Ishikawa (cell line): ENCODE results near the gene PRICKLE2.

ENCODE experiments used
- CEBPB ChIP-seq: IDR thresholded peaks from 2 replicates; pipeline ENCODE4 v1.6.1; 2012
- CREB1 ChIP-seq: IDR thresholded peaks from 2 replicates; pipeline ENCODE4 v1.6.1; 2012; ENCODE audit warnings: low read depth
- EGR1 ChIP-seq: IDR thresholded peaks from 2 replicates; pipeline ENCODE4 v1.6.1; 2012
- EP300 ChIP-seq: IDR thresholded peaks from 2 replicates; pipeline ENCODE4 v1.6.1; 2012; ENCODE audit warnings: borderline replicate concordance
- FOXM1 ChIP-seq: IDR thresholded peaks from 2 replicates; pipeline ENCODE4 v1.6.1; 2012; ENCODE audit warnings: low read depth, borderline replicate concordance
- NFIC ChIP-seq: IDR thresholded peaks from 2 replicates; pipeline ENCODE4 v1.6.1; 2012
- RAD21 ChIP-seq: IDR thresholded peaks from 2 replicates; pipeline ENCODE4 v1.6.1; 2012; ENCODE audit warnings: low read depth
- TAF1 ChIP-seq: IDR thresholded peaks from 2 replicates; pipeline ENCODE4 v1.6.1; 2012; ENCODE audit warnings: low read depth, mild to moderate bottlenecking
- TCF12 ChIP-seq: IDR thresholded peaks from 2 replicates; pipeline ENCODE4 v1.6.1; 2012; ENCODE audit warnings: low read depth
- TEAD4 ChIP-seq: IDR thresholded peaks from 2 replicates; pipeline ENCODE4 v1.6.1; 2012
- YY1 ChIP-seq: IDR thresholded peaks from 2 replicates; pipeline ENCODE4 v1.6.1; 2012; ENCODE audit warnings: low read depth
- ZBTB7A ChIP-seq: IDR thresholded peaks from 2 replicates; pipeline ENCODE4 v1.6.1; 2012; ENCODE audit warnings: low read depth
- TF ChIP-seq, protein P1 (sequence below): IDR thresholded peaks from 2 replicates; pipeline ENCODE4 v1.6.1; 2012; ENCODE audit warnings: low read depth, mild to moderate bottlenecking
- TF ChIP-seq, protein P2 (sequence below): IDR thresholded peaks from 2 replicates; pipeline ENCODE4 v1.6.1; 2012
- TF ChIP-seq, protein P3 (sequence below): IDR thresholded peaks from 2 replicates; pipeline ENCODE4 v1.6.1; 2012

Gene PRICKLE2

DNA sequence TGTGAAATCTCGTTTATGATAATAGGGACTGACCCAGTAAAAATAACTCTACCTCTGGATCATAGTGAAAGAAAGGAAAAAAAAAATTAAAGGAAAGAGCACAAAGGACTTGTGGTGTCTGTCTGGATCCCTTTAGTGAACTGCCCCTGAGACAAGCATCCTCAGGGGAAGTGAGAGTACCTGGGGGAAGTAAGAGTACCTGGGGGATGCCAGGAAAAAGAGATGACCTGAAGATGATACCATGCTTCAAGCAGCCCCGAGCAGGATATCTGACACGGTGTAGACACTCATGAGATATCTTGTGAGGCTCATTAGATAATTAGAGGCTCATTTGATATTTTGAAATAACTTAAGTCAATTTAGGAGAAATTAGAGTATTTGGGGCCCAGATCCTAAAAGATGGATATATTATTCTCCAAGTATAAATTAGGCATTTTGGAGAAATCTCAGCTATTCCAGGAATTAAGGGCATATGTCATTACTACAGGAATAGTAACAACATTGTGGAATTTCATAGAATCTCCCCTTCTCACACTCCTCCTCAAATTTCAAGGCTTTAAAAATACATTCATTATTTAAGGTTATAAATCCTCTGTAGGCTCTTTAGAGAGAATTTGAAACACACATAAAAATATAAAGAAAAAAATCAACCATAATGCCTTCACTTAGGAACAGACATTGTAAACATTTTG is 165.6 kb downstream of the PRICKLE2 start:
- TF ChIP-seq TAF1, result no peak

DNA sequence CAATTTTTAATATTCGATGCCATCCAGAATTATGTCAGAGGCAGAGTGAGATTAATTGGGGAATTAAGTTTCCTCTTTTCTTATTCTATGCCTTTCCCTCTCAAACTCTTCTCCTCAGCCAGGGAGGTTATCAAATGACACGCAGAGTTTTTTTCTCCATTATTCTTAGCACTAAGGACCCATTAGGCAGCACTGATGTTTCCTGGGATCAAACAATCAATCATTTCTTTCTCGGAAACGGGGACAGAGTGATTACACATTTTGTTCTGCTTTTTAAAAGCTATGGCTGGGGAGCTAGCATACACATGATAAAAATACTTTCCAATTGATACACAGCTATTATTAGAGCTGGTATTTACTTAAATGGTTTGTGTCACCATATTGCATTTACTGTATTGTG is 166.7 kb downstream of the PRICKLE2 start:
- TF ChIP-seq ZBTB7A (no peak), TAF1 (no peak)
- TF ChIP-seq, protein P1, sequence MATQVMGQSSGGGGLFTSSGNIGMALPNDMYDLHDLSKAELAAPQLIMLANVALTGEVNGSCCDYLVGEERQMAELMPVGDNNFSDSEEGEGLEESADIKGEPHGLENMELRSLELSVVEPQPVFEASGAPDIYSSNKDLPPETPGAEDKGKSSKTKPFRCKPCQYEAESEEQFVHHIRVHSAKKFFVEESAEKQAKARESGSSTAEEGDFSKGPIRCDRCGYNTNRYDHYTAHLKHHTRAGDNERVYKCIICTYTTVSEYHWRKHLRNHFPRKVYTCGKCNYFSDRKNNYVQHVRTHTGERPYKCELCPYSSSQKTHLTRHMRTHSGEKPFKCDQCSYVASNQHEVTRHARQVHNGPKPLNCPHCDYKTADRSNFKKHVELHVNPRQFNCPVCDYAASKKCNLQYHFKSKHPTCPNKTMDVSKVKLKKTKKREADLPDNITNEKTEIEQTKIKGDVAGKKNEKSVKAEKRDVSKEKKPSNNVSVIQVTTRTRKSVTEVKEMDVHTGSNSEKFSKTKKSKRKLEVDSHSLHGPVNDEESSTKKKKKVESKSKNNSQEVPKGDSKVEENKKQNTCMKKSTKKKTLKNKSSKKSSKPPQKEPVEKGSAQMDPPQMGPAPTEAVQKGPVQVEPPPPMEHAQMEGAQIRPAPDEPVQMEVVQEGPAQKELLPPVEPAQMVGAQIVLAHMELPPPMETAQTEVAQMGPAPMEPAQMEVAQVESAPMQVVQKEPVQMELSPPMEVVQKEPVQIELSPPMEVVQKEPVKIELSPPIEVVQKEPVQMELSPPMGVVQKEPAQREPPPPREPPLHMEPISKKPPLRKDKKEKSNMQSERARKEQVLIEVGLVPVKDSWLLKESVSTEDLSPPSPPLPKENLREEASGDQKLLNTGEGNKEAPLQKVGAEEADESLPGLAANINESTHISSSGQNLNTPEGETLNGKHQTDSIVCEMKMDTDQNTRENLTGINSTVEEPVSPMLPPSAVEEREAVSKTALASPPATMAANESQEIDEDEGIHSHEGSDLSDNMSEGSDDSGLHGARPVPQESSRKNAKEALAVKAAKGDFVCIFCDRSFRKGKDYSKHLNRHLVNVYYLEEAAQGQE, result no peak

DNA sequence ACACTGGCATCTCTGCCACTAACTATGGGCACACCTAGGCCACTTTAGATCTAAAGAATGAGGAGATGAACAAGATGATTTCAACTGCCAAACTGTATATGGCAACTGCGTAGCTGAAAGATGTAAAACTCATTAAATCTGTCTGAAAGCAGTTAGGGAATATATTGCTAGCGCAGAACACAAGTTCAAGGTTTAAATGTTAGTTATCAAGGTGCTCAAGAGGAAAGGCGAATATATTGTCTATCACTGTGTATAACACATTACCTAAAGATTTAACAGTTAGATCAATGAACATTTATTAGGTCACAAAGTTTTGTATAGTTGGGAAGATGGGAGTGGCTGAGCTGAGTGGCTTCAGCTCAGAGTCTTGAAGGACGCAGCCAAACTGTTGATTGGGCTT is 168.0 kb downstream of the PRICKLE2 start:
- no peak for TF ChIP-seq EP300
- TF ChIP-seq TCF12, result no peak
- no peak for TF ChIP-seq TEAD4

DNA sequence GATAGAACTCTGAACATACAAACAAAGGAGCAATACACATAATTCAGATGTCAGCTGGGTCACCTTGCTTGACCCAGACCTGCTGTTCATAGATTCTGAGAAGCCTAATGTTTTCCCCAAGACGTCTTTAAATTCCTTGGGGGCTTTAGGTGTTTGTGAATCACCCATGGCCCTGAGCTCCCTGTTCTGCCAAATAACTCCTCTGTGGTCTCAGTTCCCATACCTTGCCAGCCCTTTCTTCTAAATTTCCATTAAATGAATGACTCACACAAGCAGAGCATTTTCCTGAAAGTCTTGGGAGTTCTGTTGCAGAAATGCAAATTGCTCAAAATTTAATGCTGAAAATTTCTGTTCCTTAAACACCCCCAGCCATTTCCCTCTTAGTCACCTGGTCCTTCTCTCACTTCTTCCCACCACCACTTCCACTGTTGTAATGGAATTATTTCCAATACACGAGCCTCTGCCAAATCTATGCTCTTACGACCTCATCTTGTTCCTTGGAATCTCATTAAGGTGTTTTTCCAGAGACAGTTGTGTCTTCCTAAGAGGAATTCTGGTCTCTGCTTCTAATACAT is 168.6 kb downstream of the PRICKLE2 start:
- TF ChIP-seq FOXM1 (no peak), TCF12 (no peak), RAD21 (no peak), CREB1 (no peak), YY1 (no peak), ZBTB7A (no peak), TEAD4 (no peak), CEBPB (no peak), EGR1 (no peak), EP300 (no peak), TAF1 (no peak), NFIC (no peak)
- TF ChIP-seq, protein P1, result no peak
- TF ChIP-seq, protein P2, sequence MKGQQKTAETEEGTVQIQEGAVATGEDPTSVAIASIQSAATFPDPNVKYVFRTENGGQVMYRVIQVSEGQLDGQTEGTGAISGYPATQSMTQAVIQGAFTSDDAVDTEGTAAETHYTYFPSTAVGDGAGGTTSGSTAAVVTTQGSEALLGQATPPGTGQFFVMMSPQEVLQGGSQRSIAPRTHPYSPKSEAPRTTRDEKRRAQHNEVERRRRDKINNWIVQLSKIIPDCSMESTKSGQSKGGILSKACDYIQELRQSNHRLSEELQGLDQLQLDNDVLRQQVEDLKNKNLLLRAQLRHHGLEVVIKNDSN, result no peak
- TF ChIP-seq, protein P3, sequence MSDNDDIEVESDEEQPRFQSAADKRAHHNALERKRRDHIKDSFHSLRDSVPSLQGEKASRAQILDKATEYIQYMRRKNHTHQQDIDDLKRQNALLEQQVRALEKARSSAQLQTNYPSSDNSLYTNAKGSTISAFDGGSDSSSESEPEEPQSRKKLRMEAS, result no peak

DNA sequence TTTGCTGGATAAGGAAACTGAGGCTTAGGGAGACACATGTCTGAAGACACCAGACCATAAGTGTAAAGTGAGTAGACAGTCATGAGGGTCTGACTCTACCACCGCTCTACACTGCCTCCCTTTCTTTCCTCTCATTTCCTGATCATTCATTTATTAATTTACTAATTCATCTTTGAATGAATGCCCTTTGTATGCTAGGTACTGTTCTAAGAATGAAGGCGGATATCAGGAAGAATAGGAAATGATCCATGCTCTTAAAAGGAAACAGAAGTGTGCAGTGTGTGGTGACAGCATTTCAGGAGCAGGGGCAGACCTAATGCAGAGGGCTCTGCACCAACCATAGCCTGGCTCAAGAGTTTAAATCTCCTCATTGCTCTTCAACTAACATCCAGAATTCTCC is 170.2 kb downstream of the PRICKLE2 start:
- TF ChIP-seq EP300 (no peak), CEBPB (no peak), TAF1 (no peak)

DNA sequence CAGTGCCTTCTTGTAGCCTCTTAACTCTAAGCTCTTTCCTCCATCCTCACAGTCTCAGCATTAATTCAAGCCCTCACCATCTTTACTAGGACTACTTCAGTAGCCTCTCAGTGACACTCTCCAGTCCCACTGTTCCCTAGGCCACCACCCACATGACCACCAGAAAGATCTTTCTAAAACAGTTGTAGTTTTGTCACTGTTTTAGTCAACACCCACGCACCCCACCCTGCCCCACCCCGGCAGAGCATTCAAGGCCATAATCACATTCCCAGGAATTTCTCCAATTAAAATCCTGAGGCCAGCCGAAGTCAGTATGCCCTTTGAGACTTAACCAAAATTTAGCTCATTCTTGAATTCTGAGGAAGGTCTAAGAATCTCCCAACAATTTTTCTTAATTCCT is 170.8 kb downstream of the PRICKLE2 start:
- TF ChIP-seq NFIC, result no peak
- TF ChIP-seq TAF1, result no peak
- no peak for TF ChIP-seq TEAD4
- TF ChIP-seq RAD21, result no peak
- TF ChIP-seq, protein P2, result no peak
- TF ChIP-seq, protein P1, result no peak
- no peak for TF ChIP-seq EP300
- TF ChIP-seq, protein P3, result no peak
- no peak for TF ChIP-seq CEBPB
